HUES64 (cell line): Measurements from ENCODE around the gene P2RX5.

Experiments
- H3K27ac ChIP-seq: 2 replicates; pipeline ENCODE4 v1.7.0; 2013; ENCODE audit warnings: low read depth, low read length, inconsistent platforms
- H3K27me3 ChIP-seq: 2 replicates; pipeline ENCODE4 v1.6.1; 2013; ENCODE audit warnings: mild to moderate bottlenecking, low read length; ENCODE audit not compliant: insufficient read depth
- H3K36me3 ChIP-seq: 2 replicates; pipeline ENCODE4 v1.6.1; 2013; ENCODE audit warnings: mild to moderate bottlenecking, low read length; ENCODE audit not compliant: insufficient read depth
- H3K4me1 ChIP-seq: 2 replicates; pipeline ENCODE4 v1.6.1; 2013; ENCODE audit warnings: mild to moderate bottlenecking, low read length, moderate library complexity; ENCODE audit not compliant: insufficient read depth
- H3K4me3 ChIP-seq: 2 replicates; pipeline ENCODE4 v1.5.1; 2013; ENCODE audit warnings: mild to moderate bottlenecking, low read length, moderate library complexity
- H3K9ac ChIP-seq: 2 replicates; pipeline ENCODE4 v1.6.1; 2013; ENCODE audit warnings: mild to moderate bottlenecking, low read depth, low read length
- H3K9me3 ChIP-seq: 2 replicates; pipeline ENCODE4 v1.6.1; 2013; ENCODE audit warnings: low read depth, low read length; ENCODE audit not compliant: insufficient read depth
- WGBS: fragments of 150-250, 120-280 bp; methylation state at CpG from one replicate; pipeline ENCODE4 v1.1.7; 2013; ENCODE audit warnings: missing lambda C conversion rate; 5-methylcytosine and 5-hydroxymethylcytosine counted together

The P2RX5 gene

GRCh38 chr17:3632287-3632686, 63.7 kb downstream of the P2RX5 start:
- H3K4me1 ChIP-seq: no peaks in the 10 kb centered on the region
- 97% methylated on average over 7 of the region's 7 CpGs for WGBS
- H3K4me3 ChIP-seq: no peak overlapping the region
- H3K9me3 ChIP-seq: no peaks in the 10 kb centered on the region
- H3K9ac ChIP-seq: no peak overlapping the region
- H3K27me3 ChIP-seq: no peaks in the 10 kb centered on the region
- no peak overlapping the region for H3K27ac ChIP-seq
- peaks cover 41% of the 10 kb centered on the region for H3K36me3 ChIP-seq

DNA sequence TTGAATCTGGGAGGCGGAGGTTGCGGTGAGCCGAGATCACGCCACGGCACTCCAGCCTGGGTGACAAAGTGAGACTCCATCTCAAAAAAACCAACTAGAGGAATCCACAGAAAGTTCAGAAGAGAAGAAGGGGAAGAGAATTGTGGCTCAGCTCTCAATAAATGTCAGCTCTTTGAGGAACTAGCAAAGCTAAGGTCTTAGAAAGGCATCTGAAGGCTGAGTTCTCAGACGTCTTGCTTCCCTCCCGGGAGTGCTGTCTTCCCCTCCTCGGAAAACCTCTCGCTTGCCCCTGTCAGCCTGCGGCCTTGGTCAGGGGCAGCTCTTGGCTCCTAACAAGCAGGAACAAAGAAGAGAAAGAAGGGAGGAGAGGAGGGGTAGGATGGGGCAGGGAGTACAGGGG, 65.2 kb downstream of the P2RX5 start:
- 97% methylated on average over 10 of the region's 10 CpGs for WGBS
- no peaks in the 10 kb centered on the region for H3K27me3 ChIP-seq
- H3K9ac ChIP-seq: no peak overlapping the region
- H3K27ac ChIP-seq: no peak overlapping the region
- no peak overlapping the region for H3K4me3 ChIP-seq
- no peaks in the 10 kb centered on the region for H3K9me3 ChIP-seq
- H3K36me3 ChIP-seq: peaks cover 52% of the 10 kb centered on the region
- no peaks in the 10 kb centered on the region for H3K4me1 ChIP-seq

- Histone ChIP-seq H3K9ac (no peak overlapping the region), H3K36me3 (peaks cover 69% of the 10 kb centered on the region)
- 96% methylated on average over 11 of the region's 11 CpGs for WGBS
Measured at GRCh38 chr17:3627769-3628167, 68.2 kb downstream of the P2RX5 start.

GRCh38 chr17:3626831-3627768, 68.9 kb downstream of the P2RX5 start:
- H3K36me3 ChIP-seq: peaks cover 69% of the 10 kb centered on the region
- no peaks in the 10 kb centered on the region for H3K9me3 ChIP-seq
- no peak overlapping the region for H3K27ac ChIP-seq
- no peaks in the 10 kb centered on the region for H3K4me1 ChIP-seq
- WGBS: 90% methylated on average over 15 of the region's 16 CpGs
- no peak overlapping the region for H3K4me3 ChIP-seq
- no peaks in the 10 kb centered on the region for H3K27me3 ChIP-seq
- H3K9ac ChIP-seq: no peak overlapping the region

More at GRCh38 chr17:3627769-3628167, 68.2 kb downstream of the P2RX5 start:
- Histone ChIP-seq H3K27ac (no peak overlapping the region), H3K4me3 (no peak overlapping the region), H3K4me1 (no peaks in the 10 kb centered on the region), H3K9me3 (no peaks in the 10 kb centered on the region), H3K27me3 (no peaks in the 10 kb centered on the region)
